HL-60 (cell line): ENCODE data around the gene SMG1.

Experiments used
- DNase-seq, 2 experiments: peaks; one replicate each; pipeline ENCODE4 v3.0.0-alpha.2; 2010 to 2020; ENCODE audit warnings: low read depth in 1 of 2, low spot score in 1 of 2
- H3K27ac ChIP-seq: fragments of 250-450 bp; sonication (Bioruptor Pico); replicated peaks from 2 replicates; pipeline ENCODE4 v1.5.1; 2020; ENCODE audit warnings: mild to moderate bottlenecking, moderate library complexity
- H3K27me3 ChIP-seq: fragments of 250-450 bp; sonication (Bioruptor Pico); 2 replicates; pipeline ENCODE4 v1.5.1; 2021; ENCODE audit warnings: mild to moderate bottlenecking, moderate library complexity; ENCODE audit not compliant: insufficient read depth, poor library complexity, severe bottlenecking
- H3K4me3 ChIP-seq: replicated peaks from 2 replicates; pipeline ENCODE4 v1.5.1; 2011; ENCODE audit warnings: mild to moderate bottlenecking, control low read depth, low read length; ENCODE audit not compliant: insufficient read depth
- CTCF ChIP-seq: IDR thresholded peaks from one replicate; pipeline ENCODE4 v1.5.1; 2011; ENCODE audit warnings: low read length, control low read depth, inconsistent platforms; ENCODE audit not compliant: insufficient read depth
- GABPA ChIP-seq: IDR thresholded peaks from 2 replicates; pipeline ENCODE4 v1.6.1; 2012; ENCODE audit warnings: low read depth
- POLR2AphosphoS5 ChIP-seq: IDR thresholded peaks from 2 replicates; pipeline ENCODE4 v1.6.1; 2012; ENCODE audit warnings: low read depth
- REST ChIP-seq: IDR thresholded peaks from 2 replicates; pipeline ENCODE4 v1.6.1; 2012; ENCODE audit warnings: low read depth; ENCODE audit not compliant: insufficient replicate concordance
- SPI1 ChIP-seq: IDR thresholded peaks from 2 replicates; pipeline ENCODE4 v1.6.1; 2012; ENCODE audit warnings: low read depth, mild to moderate bottlenecking, borderline replicate concordance

The SMG1 gene

GRCh38 chr16:18832613-18833012 is 93.6 kb downstream of the SMG1 start:
- TF ChIP-seq SPI1 = no peak
- TF ChIP-seq REST = no peak
- TF ChIP-seq GABPA = no peak
- no peak for TF ChIP-seq POLR2AphosphoS5
- TF ChIP-seq CTCF = no peak
- DNase-seq = no peak
- Histone ChIP-seq H3K27ac (no peak overlapping the region), H3K27me3 (no peaks in the 10 kb centered on the region), H3K4me3 (no peak overlapping the region)

- no peak for DNase-seq
- H3K4me3 ChIP-seq = no peak overlapping the region
- TF ChIP-seq POLR2AphosphoS5 = no peak
- TF ChIP-seq CTCF = no peak
- no peak for TF ChIP-seq REST
- TF ChIP-seq GABPA = no peak
- TF ChIP-seq SPI1 = no peak
- no peak overlapping the region for H3K27ac ChIP-seq
- no peaks in the 10 kb centered on the region for H3K27me3 ChIP-seq
These were observed 94.2 kb downstream of the SMG1 start for GRCh38 chr16:18832006-18832405.

- TF ChIP-seq GABPA (no peak), POLR2AphosphoS5 (no peak), CTCF (no peak), REST (no peak), SPI1 (no peak)
- Histone ChIP-seq H3K27me3 (no peaks in the 10 kb centered on the region), H3K4me3 (no peak overlapping the region), H3K27ac (0 out of 2 replicates have a peak overlapping the region, but pooled peaks have one; percentile 9)
- peak; percentile 62 to 73 for DNase-seq
These were observed 97.0 kb downstream of the SMG1 start for GRCh38 chr16:18829251-18829650.
